Left ventricle myocardium inferior (tissue), 1 donor: ENCODE results near the gene AKAP13. TPM values are rescaled to one million over a fixed set of nuclear protein-coding genes. Genes with fewer than 3 reads are reported as not detected.

Source experiments
- DNase-seq: peaks from one replicate; pipeline ENCODE4 v3.0.0-alpha.2; 2020
- H3K27ac ChIP-seq: fragments of 200-600 bp; replicated peaks from 2 replicates; pipeline ENCODE4 v1.8.0; 2021
- H3K27me3 ChIP-seq: fragments of 200-600 bp; 2 replicates; pipeline ENCODE4 v1.8.0; 2021; ENCODE audit warnings: low read depth
- H3K36me3 ChIP-seq: fragments of 200-600 bp; 2 replicates; pipeline ENCODE4 v1.8.0; 2021
- H3K4me1 ChIP-seq: fragments of 200-600 bp; 2 replicates; pipeline ENCODE4 v1.8.0; 2021
- H3K4me3 ChIP-seq: fragments of 200-600 bp; 2 replicates; pipeline ENCODE4 v1.8.0; 2021; ENCODE audit warnings: mild to moderate bottlenecking, moderate library complexity
- H3K9me3 ChIP-seq: fragments of 200-600 bp; replicated peaks from 2 replicates; pipeline ENCODE4 v1.8.0; 2021
- CTCF ChIP-seq: fragments of 200-600 bp; IDR thresholded peaks from 2 replicates; pipeline ENCODE4 v1.8.0; 2021; ENCODE audit warnings: antibody characterized with exemption, mild to moderate bottlenecking, borderline replicate concordance
- intact Hi-C: fragments of 100-400 bp; cut with micrococcal nuclease; formaldehyde crosslinking; loops from one replicate; pipeline ENCODE4 v1.11.0; 2022
- total RNA-seq: library from RNA; stranded (reverse); fragmentation: NEBNext Ultra II Directional; extraction: Animal tissue kit (Norgen Biotek cat#: 25700); gene quantifications from one replicate; pipeline ENCODE4 v1.2.1, GENCODE V29; 2021
- donor health status: DM: no; HTN: yes; CAD: no; lungs with severe emphysema.

AKAP13 gene
- total RNA-seq, 1 donor from 2014 or later: 331 TPM

GRCh38 chr15:85353516-85353915 lies 26.9 kb upstream of the AKAP13 start:
- Histone ChIP-seq H3K4me3 (no peak overlapping the region), H3K36me3 (no peaks in the 10 kb centered on the region), H3K9me3 (no peaks in the 10 kb centered on the region), H3K27me3 (no peaks in the 10 kb centered on the region), H3K27ac (peak overlapping the region; percentile 88), H3K4me1 (peaks cover 31% of the 10 kb centered on the region)
- TF ChIP-seq CTCF: no peak
- no peak for DNase-seq
- intact Hi-C loops: no loop called here

GRCh38 chr15:85354461-85354860 lies 25.9 kb upstream of the AKAP13 start:
- H3K36me3 ChIP-seq: no peaks in the 10 kb centered on the region
- H3K4me3 ChIP-seq: no peak overlapping the region
- no peak for TF ChIP-seq CTCF
- peak overlapping the region; percentile 88 for H3K27ac ChIP-seq
- no peaks in the 10 kb centered on the region for H3K9me3 ChIP-seq
- H3K4me1 ChIP-seq: peaks cover 39% of the 10 kb centered on the region
- no peak for DNase-seq
- H3K27me3 ChIP-seq: no peaks in the 10 kb centered on the region
- intact Hi-C loops: no loop called here

GRCh38 chr15:85354948-85355347 lies 25.5 kb upstream of the AKAP13 start:
- H3K36me3 ChIP-seq: no peaks in the 10 kb centered on the region
- peak overlapping the region; percentile 88 for H3K27ac ChIP-seq
- no peak overlapping the region for H3K4me3 ChIP-seq
- no peak for TF ChIP-seq CTCF
- H3K27me3 ChIP-seq: no peaks in the 10 kb centered on the region
- intact Hi-C loops: no loop called here
- peaks cover 41% of the 10 kb centered on the region for H3K4me1 ChIP-seq
- H3K9me3 ChIP-seq: no peaks in the 10 kb centered on the region
- DNase-seq: no peak

- DNase-seq: no peak
- Histone ChIP-seq H3K36me3 (no peaks in the 10 kb centered on the region), H3K9me3 (no peaks in the 10 kb centered on the region), H3K4me1 (peaks cover 51% of the 10 kb centered on the region), H3K4me3 (no peak overlapping the region), H3K27me3 (no peaks in the 10 kb centered on the region), H3K27ac (peak overlapping the region; percentile 88)
- intact Hi-C loops: no loop called here
- no peak for TF ChIP-seq CTCF
Observed at GRCh38 chr15:85356276-85356675, 24.1 kb upstream of the AKAP13 start.

GRCh38 chr15:85361323-85361722 lies 19.1 kb upstream of the AKAP13 start:
- Histone ChIP-seq H3K4me3 (no peak overlapping the region), H3K4me1 (peaks cover 55% of the 10 kb centered on the region), H3K36me3 (peaks cover 6% of the 10 kb centered on the region), H3K9me3 (no peaks in the 10 kb centered on the region), H3K27me3 (no peaks in the 10 kb centered on the region), H3K27ac (peak overlapping the region; percentile 88)
- intact Hi-C loops: no loop called here
- TF ChIP-seq CTCF: no peak
- no peak for DNase-seq
